Measurements from ENCODE around the gene HECTD4.

Gene HECTD4

DNA sequence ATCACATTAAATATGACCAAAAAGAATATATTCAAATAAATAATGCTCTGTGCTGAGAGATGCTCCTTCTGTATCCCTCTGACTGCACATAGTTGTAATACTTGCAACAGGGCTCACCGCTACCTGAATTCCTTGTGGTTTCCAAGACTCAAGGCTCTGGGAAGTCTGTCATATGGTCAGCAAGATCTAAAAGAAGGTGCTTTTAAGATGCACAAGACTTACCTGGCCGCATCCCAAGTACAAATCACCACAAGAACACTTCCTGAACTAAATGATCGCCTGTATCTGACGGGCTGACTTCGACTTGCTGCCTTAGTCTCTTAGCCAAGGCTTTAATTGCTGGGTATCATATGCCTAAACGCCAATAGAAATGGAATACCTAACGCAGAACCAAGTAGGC is 67.2 kb downstream of the HECTD4 start:
- no peak for DNase-seq

DNA sequence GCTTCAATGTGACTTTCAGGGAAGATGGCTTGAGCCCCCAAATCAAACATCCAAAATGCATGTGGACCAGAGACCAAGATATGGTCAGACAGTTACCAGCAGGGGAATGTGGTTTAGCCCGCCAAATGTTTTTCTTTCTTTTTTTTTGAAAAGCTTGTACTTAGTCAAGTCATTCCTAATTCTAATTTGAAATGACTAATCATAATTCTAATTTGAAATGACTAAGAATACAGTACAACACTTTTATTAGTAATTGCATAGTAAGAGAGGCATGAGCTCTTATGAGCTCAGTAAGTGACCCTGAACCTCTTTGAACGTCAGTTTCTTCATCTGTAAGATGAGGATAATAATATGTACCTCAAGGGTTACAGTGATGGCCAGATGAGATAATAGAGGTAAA is 72.4 kb downstream of the HECTD4 start:
- no peak for DNase-seq

DNA sequence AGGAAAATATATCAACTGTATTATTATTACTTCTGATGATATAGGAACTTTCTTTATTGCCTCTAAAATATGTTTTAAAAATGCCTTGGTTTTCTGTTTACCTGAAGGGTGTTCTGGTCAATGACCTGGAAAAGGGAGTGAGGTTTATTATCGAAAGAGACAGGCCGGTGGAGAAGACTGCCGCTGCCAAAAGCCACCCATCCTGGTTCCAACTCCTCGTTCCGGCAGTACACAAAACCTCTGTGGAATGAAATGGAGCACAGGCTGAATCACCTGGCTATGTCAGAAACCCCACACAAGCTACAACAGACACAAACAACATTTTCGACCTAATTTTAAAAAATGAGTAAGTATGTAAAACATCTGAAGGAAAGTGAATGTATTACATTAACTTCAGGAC is 73.6 kb downstream of the HECTD4 start:
- no peak for DNase-seq

DNA sequence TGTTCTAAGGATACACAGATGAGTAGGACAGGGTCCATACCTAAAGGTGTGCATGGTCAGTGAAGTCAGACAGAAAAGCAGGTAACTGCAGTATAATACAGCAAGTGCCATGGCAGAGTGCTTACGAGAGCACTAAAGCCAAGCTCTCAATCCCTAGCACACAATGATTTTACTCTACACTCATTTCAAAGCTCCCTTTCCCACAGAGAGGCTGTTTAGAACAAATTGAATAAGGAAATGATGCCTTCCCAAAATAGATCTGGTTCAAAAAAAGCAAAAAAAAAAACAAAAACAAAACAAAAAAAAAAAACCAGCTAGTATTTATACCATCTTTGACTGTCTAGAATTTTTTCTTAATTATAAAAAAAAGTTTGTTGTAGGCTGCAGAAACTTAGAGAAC is 74.1 kb downstream of the HECTD4 start:
- DNase-seq = no peak

DNA sequence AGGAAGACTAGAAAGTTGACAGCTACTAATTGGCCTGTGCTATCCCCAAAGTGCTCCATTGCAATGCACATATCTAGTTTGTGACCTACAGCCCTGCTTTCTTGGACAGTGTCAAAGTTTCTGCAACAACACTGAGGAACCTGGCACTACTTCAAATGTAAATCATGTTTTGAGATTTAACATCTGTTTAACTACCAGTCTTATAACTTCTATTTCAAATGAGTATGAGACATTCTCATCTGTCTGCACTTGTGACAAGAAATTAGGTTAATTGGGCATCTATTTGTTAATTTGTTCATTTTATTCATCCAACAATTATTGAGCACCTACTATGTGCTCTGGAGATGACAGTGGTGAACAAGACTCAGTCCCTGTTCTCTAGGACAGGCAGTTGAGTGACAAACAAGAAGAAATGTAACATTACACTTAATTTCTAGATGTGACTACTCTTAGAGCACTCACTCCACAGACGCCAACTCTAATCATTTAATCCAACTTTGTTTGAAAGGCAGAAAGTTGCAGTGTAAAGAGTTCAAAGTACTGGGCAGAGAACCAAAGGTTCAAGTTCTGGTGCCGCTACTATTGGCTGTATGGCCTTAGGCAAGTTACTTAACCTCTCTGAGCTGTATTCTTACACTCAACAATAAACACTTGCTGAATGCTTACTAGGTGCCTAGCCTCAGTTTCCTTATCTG is 74.8 kb downstream of the HECTD4 start:
- no peak for DNase-seq

DNA sequence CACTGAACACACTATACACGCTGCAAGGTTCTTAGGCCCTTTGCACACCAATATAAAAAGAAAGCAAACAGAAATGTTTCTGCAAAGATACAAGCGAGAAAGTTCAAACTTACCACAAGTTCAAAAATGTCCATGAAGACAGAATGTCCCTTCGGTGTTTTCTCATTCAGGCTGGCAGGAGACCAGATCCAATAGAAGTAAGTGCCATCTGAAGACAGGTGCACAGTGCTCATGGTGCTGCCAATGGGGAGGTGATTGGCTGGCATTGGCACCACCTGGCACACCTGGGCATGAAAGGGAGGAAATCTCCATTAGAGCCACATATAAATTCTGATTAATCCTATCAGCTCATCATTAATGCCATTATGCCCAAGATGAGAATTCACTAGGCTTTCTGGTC is 76.3 kb downstream of the HECTD4 start:
- DNase-seq = no peak

DNA sequence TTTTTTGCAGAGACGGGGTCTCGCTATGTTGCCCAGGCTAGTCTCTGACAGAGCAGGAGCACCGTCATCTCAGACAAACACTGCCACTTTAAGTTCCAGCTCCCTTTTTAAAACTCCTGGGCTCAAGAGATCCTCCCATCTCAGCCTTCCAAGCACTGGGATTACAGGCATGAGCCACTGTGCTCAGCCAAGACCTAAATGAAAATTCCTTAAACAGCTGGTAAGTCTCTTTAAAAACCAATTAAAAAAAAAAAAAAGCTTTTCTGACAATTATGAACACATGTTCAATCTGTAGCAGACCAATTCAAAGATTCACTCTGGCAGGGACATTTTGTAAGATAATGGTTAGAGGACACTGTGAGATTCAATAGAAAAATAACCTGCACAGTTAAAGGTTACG is 77.8 kb downstream of the HECTD4 start:
- DNase-seq = no peak

DNA sequence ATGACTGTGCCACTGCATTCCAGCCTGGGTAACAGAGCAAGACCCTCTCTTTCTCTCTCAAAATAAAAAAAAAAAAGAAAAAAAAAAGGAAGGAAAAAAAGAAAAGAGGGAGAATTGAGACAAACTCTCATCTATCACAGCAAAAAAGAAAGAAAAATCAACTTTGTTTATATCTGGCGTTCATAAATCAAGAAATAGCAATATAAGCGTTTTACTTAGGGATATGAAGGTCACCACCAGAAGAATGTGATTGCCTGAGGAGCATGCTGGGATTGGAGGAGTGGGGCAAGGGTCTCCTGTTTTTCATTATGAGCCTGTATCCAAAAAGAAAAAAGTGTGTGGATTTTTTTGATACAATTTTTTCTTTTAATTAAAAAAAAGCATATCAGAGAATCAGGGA is 78.4 kb downstream of the HECTD4 start:
- DNase-seq = no peak

DNA sequence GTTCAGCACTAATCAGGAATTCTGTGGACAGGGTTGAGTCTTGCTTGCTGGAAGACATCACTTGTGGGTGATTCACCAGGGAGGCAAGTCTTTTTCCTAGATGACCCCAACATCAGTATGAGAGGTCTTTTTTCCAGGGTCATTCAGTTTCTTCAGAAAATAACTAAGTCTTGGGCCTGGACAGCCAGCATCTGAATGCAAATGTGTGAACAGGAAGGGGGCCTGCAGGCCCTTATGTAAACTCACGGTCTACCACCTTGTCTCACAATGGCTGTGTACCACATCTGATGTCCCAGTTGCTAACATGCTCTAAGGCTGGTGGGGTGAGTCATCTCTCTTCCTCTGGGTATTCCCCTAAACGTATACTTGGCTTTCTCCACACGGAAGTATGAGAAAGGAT is 79.2 kb downstream of the HECTD4 start:
- DNase-seq = no peak

DNA sequence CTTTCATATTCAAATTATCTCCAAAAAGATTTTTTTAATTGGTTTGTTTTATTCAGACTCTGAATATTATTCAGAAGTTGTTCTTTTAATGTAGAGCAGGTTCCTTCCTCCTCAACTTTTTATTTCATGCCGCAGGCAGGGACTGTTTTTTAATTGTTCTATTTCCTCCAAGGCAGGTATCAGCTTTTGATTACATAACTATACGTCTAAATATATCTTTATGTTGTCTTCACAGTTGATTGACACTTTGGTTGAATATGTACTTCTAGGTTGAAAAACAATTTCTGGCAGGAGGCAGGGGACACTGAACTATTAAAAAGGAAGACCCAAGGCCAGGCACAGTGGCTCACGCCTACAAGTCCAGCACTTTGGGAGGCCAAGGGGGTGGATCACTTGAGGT is 82.5 kb downstream of the HECTD4 start:
- no peak for DNase-seq

DNA sequence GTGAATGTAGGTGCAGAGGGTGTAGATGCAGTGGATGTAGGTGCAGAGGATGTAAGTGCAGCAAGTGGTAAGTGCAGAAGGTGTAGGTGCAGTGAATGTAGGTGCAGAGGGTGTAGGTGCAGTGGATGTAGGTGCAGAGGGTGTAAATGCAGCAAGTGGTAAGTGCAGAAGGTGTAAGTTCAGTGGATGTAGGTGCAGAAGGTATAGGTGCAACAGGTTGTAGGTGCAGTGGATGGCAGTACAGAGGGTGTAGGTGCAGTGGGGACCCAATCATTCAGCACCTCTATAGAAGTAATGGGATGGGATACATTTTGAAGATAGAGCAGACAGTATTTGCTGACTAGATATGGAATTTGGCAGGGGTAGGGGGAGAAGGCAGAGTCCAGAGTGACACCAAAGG is 85.0 kb downstream of the HECTD4 start:
- no peak for DNase-seq

DNA sequence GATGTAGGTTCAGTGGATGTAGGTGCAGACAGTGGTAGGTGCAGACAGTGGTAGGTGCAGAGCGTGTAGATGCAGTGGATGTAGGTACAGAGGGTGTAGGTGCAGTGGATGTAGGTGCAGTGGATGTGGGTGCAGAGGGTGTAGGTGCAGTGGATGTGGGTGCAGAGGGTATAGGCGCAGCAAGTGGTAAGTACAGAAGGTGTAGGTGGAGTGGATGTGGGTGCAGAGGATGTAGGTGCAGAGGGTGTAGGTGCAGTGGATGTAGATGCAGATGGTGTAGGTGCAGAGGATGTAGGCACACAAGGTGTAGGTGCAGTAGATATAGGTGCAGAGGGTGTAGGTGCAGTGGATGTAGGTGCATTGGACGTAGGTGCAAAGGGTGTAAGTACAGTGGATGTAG is 86.0 kb downstream of the HECTD4 start:
- no peak for DNase-seq

DNA sequence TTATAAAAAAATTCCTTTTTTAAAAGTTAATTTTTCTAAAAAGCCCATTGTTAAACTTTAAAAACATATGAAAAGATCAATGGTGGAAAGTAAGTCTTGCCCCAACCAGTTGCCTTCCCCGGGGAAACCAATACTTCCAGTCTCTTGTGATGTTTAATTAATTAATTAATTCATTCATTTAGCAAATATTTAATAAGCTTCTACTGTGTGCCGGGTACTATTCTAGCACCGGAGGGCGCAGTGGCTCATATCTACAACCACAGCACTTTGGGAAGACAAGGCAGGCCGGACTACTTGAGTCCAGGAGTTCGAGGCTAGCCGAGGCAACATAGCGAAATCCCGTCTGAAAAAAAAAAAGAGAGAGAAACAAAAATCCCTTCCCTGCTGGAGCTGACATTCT is 87.4 kb downstream of the HECTD4 start:
- DNase-seq = no peak

DNA sequence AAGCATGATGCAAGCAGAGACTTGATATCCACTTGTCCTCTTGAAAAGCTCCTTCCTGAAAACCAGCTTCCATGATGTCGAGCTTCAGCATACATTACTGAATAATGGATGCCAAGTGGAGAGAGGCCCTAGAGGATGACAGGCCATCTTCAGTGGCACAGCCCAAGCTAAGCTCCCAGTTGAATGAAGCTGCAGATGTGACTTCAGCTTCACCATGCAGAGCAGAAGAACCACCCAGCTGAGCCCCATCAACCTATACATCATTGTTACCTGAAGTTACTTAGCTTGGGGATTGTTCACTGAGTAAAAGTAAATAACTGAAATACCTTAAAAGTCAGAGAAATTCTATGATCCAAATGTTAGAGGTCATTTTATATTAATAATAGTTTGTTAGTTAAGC is 93.6 kb downstream of the HECTD4 start:
- DNase-seq = no peak

DNA sequence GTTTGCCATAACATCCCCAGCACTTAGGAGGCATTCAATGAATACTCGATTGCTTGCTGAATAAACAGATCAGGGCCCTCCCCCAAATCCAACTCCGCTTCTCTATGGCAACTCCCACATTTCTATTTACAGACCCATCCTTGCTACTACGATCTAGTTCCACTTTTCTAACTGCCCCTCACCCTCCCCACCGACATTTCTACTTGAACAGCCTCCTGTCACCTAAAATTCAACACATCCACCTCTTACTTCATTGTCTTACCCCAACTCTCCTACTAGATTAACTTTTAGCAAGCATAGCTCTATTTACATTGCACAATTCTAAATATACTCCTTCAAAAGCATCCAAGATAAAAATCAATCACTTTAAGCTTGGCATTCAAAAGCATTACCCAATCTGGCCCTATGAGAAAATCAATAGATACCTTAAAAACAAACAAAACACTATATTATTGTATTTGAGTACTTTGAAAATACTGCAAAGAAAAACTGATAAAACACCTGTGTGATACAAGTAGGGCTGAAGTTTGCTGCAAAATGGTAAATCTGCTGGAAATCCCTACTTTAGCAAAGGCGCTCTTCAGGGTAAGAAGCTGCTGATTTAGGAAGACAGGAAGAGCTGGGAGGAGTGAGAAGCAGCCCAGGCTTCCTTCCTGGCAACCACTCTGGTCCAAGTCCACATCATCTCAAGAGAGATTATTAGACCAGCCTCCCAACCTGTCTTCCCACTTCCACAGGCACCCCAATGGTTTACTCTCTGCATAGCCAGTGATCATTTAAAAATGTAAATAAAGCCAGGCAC is 96.4 kb downstream of the HECTD4 start:
- no peak for DNase-seq

DNA sequence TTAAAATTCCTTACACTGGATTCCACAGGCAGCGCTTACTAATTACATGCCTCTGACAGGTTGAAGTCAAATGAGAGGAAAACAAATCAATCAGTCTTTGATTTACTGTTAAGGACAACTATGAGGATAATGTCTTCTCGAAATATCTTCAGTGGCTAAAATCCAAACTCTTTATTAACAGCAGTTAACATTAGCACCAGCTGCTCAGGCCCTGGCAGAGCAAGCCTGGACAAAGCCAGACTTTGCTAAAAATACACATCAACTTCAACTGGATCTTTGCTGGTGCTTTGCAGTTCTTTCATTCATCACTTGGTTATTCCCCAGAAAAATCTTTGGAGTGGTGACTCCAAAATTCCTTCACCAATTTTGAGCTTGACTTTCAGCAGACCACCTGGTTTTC is 98.7 kb downstream of the HECTD4 start:
- DNase-seq = no peak

DNA sequence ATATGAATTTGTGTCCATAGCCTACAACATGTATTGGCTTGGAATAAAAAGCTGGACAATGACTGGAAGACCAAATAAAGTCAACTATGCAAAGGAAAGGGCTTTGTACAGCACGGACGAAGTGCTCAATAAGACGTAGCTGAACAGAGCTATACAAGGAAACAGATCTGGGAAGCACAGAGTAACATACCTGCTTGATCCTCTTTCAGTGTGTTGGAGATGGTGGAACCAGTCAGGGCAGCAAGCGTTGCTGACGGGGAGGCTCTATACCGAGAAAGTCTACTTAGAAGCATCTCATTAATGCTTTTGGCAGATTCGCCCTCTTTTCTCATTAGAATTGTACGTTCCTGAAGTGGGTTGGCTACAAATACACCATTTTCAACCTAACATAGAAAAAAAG is 99.3 kb downstream of the HECTD4 start:
- no peak for DNase-seq

DNA sequence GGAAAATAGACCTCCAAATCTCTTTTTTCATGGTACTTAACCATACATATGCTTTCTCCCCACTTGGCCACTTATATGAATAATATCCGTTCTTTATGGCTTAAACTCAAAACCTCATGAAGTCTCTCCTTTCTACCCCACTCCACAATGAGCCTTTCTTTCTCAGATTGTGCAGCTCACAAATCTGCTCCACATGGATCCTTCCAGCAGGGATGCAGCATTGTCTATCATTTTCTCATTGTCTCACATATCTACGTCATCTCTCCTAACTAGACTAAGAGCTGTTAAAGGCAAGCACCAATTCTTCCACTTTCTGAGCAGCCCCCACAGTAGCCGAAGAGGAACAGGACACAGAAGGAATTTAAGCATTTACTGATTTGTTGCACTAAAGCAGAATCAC is 106.4 kb downstream of the HECTD4 start:
- DNase-seq = no peak

DNA sequence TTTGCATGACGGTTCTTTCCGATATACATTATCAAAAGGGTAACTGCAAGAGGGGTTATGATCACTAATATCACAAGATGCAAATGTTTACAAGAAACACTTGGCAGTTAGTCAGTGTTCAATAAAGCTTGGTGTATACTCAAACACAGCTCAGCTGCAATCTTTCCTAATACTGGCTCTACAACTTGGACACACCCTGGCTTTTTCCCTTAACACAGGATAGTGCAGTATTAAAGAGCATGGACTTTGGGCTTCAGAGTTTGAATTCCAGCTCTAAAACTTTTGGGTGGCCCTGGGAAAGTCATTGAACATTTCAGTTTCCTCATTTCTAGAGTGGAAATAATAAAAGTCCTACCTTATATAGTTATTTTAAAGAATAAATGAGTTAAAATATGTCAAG is 107.0 kb downstream of the HECTD4 start:
- DNase-seq = no peak

DNA sequence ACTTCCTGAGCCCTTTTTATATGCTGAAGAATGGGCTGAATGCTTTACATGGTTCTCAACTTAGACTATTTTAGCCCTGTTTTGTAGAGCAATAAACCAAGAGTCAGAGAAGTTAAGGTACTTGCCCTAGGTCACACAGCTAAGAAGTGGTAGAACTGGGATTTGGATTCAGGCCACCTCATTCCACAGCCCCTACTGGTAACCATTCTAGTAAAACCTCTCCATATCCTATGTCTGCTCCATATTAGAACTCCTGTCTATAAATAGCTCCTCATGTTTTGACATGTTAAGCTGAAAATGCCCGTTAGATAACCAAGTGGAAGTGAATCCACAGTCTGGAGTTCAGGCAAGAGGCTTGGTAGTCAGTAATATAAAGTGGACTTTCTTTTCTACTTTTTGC is 111.6 kb downstream of the HECTD4 start:
- DNase-seq = no peak

DNA sequence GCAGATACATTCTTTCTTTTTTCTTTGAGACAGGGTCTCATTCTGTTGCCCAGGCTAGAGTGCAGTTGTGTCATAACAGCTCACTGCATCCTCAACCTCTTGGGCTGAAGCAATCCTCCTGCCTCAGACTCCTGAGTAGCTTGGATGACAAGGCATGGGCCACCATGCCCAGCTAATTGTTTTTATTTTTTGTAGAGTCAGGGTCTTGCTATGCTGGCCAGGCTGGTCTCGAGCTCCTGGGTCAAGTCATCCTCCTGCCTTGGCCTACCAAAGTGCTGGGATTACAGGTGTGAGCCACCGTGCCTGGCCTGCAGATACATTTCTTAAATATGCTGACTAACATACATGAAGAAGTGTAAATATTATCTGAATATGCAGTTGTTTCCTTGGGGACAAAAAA is 115.8 kb downstream of the HECTD4 start:
- no peak for DNase-seq

DNA sequence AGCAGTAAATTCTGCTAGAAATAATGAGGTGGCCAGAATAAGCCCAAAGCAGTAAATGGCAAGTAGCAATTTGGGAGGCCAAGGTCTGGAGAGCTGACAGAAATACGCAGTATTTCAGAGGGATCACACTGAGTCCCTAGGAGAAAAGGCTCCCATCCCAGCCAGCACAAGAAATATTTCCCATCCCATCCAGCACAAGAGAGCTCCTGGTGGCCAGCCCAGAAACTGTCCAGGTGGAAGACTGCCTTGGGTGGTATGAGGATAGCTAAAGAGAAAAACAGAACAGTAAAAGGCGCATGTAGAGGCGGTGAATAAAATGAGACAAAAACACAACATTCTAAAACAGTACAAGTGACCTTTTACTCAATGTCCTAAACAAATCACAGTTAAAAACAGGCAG is 120.7 kb downstream of the HECTD4 start:
- DNase-seq = no peak

DNA sequence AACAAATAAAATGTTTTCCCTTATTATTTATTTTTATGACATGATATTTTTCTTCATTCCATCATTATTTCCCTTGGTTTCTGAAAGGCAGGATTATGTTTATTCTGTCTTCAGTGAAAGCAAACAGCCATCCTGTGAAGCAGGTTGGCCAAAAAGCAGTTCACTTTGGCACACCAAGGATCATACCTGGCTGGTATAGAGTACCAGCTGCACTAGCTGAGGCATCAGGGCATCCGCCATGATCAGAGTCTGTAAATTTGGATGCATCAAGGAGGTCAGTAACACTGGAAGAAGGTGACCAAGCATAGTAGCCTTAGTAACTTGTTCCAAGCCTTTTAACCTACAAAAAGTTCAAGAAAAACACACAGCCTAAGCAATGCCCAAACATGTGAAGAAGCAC is 123.3 kb downstream of the HECTD4 start:
- DNase-seq = no peak

DNA sequence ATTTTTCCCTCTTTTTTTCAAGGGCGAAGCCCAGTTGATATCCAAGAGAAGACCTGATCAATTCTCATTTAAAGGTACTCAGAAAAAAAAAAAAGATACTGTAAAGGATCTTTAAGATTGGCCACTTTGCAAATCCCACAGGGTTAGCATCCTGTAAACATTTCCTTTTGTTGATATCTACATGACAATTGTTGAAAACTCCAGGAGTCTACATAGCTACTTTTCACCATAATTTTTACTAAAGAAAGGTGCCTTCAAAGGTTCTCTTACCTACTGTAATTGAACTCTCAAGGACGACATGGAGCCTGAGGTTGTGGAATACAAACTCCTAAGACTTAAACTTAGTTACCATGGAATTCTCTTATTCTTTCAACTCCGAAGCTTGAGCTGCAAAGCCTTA is 125.5 kb downstream of the HECTD4 start:
- DNase-seq = no peak

DNA sequence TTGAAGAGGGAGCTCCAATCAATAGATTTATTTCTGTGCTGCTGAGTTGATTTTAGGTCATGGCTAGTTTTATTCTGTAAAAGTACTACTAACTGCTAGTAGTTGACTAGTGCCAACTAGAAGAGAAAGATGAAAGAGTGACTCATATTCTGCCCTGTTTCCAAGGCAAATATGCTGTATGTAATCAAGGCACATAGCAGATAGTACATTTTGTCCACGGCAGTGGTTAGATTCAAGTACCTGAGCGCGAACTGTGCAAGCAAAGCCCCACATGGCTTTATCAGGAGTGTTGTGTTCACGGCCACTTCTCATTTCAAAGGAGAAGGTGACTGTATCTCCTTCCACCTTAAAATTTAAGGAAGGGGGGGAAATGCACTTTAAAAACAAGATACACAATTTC is 130.0 kb downstream of the HECTD4 start:
- no peak for DNase-seq
